IPS DF 6.9 (cell line): Measurements from ENCODE around the gene APOA1.

Source experiments
- DNase-seq: peaks from one replicate; pipeline ENCODE4 v3.0.0-alpha.2; 2013; ENCODE audit warnings: low read depth, low spot score
- H3K27ac ChIP-seq: one replicate; pipeline ENCODE4 v1.5.1; 2013; ENCODE audit warnings: low read length, control low read depth
- H3K27me3 ChIP-seq: 2 replicates; pipeline ENCODE4 v1.6.1; 2013; ENCODE audit warnings: mild to moderate bottlenecking, low read length; ENCODE audit not compliant: control insufficient read depth, insufficient read depth
- H3K36me3 ChIP-seq: 2 replicates; pipeline ENCODE4 v1.6.1; 2013; ENCODE audit warnings: low read length; ENCODE audit not compliant: control insufficient read depth, insufficient read depth
- H3K4me1 ChIP-seq: 2 replicates; pipeline ENCODE4 v1.6.1; 2013; ENCODE audit warnings: low read length; ENCODE audit not compliant: control insufficient read depth, insufficient read depth
- H3K4me3 ChIP-seq: 2 replicates; pipeline ENCODE4 v1.5.1; 2013; ENCODE audit warnings: mild to moderate bottlenecking, low read length
- H3K9me3 ChIP-seq: 2 replicates; pipeline ENCODE4 v1.6.1; 2013; ENCODE audit warnings: low read length, inconsistent platforms; ENCODE audit not compliant: control insufficient read depth, insufficient read depth
- WGBS: extraction: QIAGEN DNeasy Blood & Tissue Kit; methylation state at CpG from one replicate; pipeline ENCODE4 v1.1.7; 2013; ENCODE audit warnings: mixed read lengths, missing lambda C conversion rate; ENCODE audit not compliant: insufficient read length, insufficient coverage; 5-methylcytosine and 5-hydroxymethylcytosine counted together

Gene APOA1

GRCh38 chr11:116826751-116827431, 10.5 kb downstream of the APOA1 start:
- Histone ChIP-seq H3K9me3 (no peaks in the 10 kb centered on the region), H3K36me3 (no peaks in the 10 kb centered on the region), H3K4me3 (no peak overlapping the region), H3K4me1 (no peaks in the 10 kb centered on the region; the same call in 1 of the 2 replicates), H3K27ac (no peak overlapping the region), H3K27me3 (no peaks in the 10 kb centered on the region)
- no CpG with 5 or more reads among the region's 9 CpGs for WGBS
- DNase-seq: no peak

- no peak for DNase-seq
- Histone ChIP-seq H3K36me3 (no peaks in the 10 kb centered on the region), H3K4me1 (no peaks in the 10 kb centered on the region; the same call in 1 of the 2 replicates), H3K27me3 (no peaks in the 10 kb centered on the region), H3K27ac (no peak overlapping the region), H3K4me3 (no peak overlapping the region), H3K9me3 (no peaks in the 10 kb centered on the region)
- WGBS: no CpG with 5 or more reads among the region's 22 CpGs
Observed at GRCh38 chr11:116825854-116826750, 11.3 kb downstream of the APOA1 start.

GRCh38 chr11:116825434-116825833, 12.0 kb downstream of the APOA1 start:
- no CpG with 5 or more reads among the region's 5 CpGs for WGBS
- no peaks in the 10 kb centered on the region for H3K9me3 ChIP-seq
- no peaks in the 10 kb centered on the region for H3K36me3 ChIP-seq
- H3K27me3 ChIP-seq: no peaks in the 10 kb centered on the region
- no peak overlapping the region for H3K27ac ChIP-seq
- H3K4me1 ChIP-seq: no peaks in the 10 kb centered on the region; the same call in 1 of the 2 replicates
- DNase-seq: no peak
- H3K4me3 ChIP-seq: no peak overlapping the region

GRCh38 chr11:116823031-116823843, 14.2 kb downstream of the APOA1 start, which contains the start of gene APOA4:
TSS of gene APOA4 (minus strand) at chr11:116823304. CDS start at chr11:116823191, 113 bp downstream.
- Histone ChIP-seq H3K27me3 (no peaks in the 10 kb centered on the region), H3K9me3 (no peaks in the 10 kb centered on the region), H3K36me3 (no peaks in the 10 kb centered on the region), H3K4me1 (no peaks in the 10 kb centered on the region; the same call in 1 of the 2 replicates), H3K4me3 (no peak within 1 kb of the TSS), H3K27ac (no peak within 1 kb of the TSS)
- no CpG with 5 or more reads among the region's 16 CpGs for WGBS
- DNase-seq: no peak

- no peak for DNase-seq
- H3K36me3 ChIP-seq: no peaks in the 10 kb centered on the region
- no peaks in the 10 kb centered on the region; the same call in 1 of the 2 replicates for H3K4me1 ChIP-seq
- H3K27ac ChIP-seq: no peak overlapping the region
- no CpG with 5 or more reads among the region's 5 CpGs for WGBS
- no peaks in the 10 kb centered on the region for H3K27me3 ChIP-seq
- H3K9me3 ChIP-seq: no peaks in the 10 kb centered on the region
- no peak overlapping the region for H3K4me3 ChIP-seq
Observed at GRCh38 chr11:116822575-116822974, 14.8 kb downstream of the APOA1 start.

- Histone ChIP-seq H3K4me1 (no peaks in the 10 kb centered on the region; the same call in 1 of the 2 replicates), H3K9me3 (no peaks in the 10 kb centered on the region), H3K36me3 (no peaks in the 10 kb centered on the region), H3K27ac (no peak overlapping the region), H3K27me3 (no peaks in the 10 kb centered on the region), H3K4me3 (no peak overlapping the region)
- no CpG with 5 or more reads among the region's 51 CpGs for WGBS
- no peak for DNase-seq
Observed at GRCh38 chr11:116821050-116821918, 16.1 kb downstream of the APOA1 start.

GRCh38 chr11:116819049-116819448, 18.4 kb downstream of the APOA1 start:
- H3K27ac ChIP-seq: no peak overlapping the region
- H3K4me3 ChIP-seq: no peak overlapping the region
- H3K4me1 ChIP-seq: no peaks in the 10 kb centered on the region; the same call in 1 of the 2 replicates
- no peaks in the 10 kb centered on the region for H3K9me3 ChIP-seq
- no peaks in the 10 kb centered on the region for H3K27me3 ChIP-seq
- no peaks in the 10 kb centered on the region for H3K36me3 ChIP-seq
- no peak for DNase-seq
- WGBS: no CpG with 5 or more reads among the region's 9 CpGs

GRCh38 chr11:116814502-116814901, 22.9 kb downstream of the APOA1 start:
- no peaks in the 10 kb centered on the region for H3K9me3 ChIP-seq
- H3K27ac ChIP-seq: no peak overlapping the region
- WGBS: no CpG with 5 or more reads among the region's 6 CpGs
- no peaks in the 10 kb centered on the region; the same call in 1 of the 2 replicates for H3K4me1 ChIP-seq
- no peak overlapping the region for H3K4me3 ChIP-seq
- DNase-seq: no peak
- no peaks in the 10 kb centered on the region for H3K36me3 ChIP-seq
- H3K27me3 ChIP-seq: no peaks in the 10 kb centered on the region

GRCh38 chr11:116813781-116814471, 23.5 kb downstream of the APOA1 start:
- H3K9me3 ChIP-seq: no peaks in the 10 kb centered on the region
- no peak overlapping the region for H3K4me3 ChIP-seq
- no peak for DNase-seq
- no peaks in the 10 kb centered on the region for H3K27me3 ChIP-seq
- H3K27ac ChIP-seq: no peak overlapping the region
- WGBS: no CpG with 5 or more reads among the region's 5 CpGs
- no peaks in the 10 kb centered on the region for H3K36me3 ChIP-seq
- no peaks in the 10 kb centered on the region; the same call in 1 of the 2 replicates for H3K4me1 ChIP-seq
